Panc1 (cell line): Measurements from ENCODE around the gene XXYLT1. TPM values are rescaled to one million over a fixed set of nuclear protein-coding genes. Genes with fewer than 3 reads are reported as not detected.
A peak's percentile ranks its signal among the peaks of the same experiment; 100 is the strongest.

Experiments
- ATAC-seq: fragments of 200-7000 bp; cut with Tn5 transposase; 2 replicates; pipeline ENCODE4 v1.9.1; 2020; ENCODE audit warnings: mild to moderate bottlenecking, moderate library complexity
- BruUV-seq: library from RNA; stranded (reverse); fragments of 400-500 nt; replicated peaks from 2 replicates; lab custom pipeline; 2021; lab: Mats Ljungman, UMichigan
- CTCF ChIA-PET: fragments of 300-600 bp; sonication (Branson Sonifier 250); formaldehyde crosslinking; loops from one replicate; lab custom pipeline; 2022; ENCODE audit warnings: antibody characterized with exemption; lab: Charles Lee
- POLR2A ChIA-PET: fragments of 300-600 bp; sonication (Branson Sonifier 250); formaldehyde crosslinking; loops from one replicate; lab custom pipeline; 2022; ENCODE audit warnings: antibody characterized with exemption; lab: Charles Lee
- DNase-seq: peaks from one replicate; pipeline ENCODE4 v3.0.0-alpha.2; 2010; ENCODE audit warnings: low read depth, low spot score
- H3K27ac ChIP-seq: 2 replicates; pipeline ENCODE4 v1.5.1; 2011; ENCODE audit warnings: mild to moderate bottlenecking, low read length, inconsistent platforms
- H3K27me3 ChIP-seq: fragments of 200-500 bp; sonication (Bioruptor generic); 2 replicates; pipeline ENCODE4 v1.6.0; 2014; ENCODE audit warnings: low read length, inconsistent platforms; ENCODE audit not compliant: control insufficient read depth, insufficient read depth
- H3K36me3 ChIP-seq: fragments of 200-500 bp; sonication (Bioruptor generic); 2 replicates; pipeline ENCODE4 v1.5.1; 2014; ENCODE audit warnings: inconsistent platforms, mild to moderate bottlenecking, low read length, moderate library complexity; ENCODE audit not compliant: control insufficient read depth, insufficient read depth
- H3K4me1 ChIP-seq: 2 replicates; pipeline ENCODE4 v1.5.1; 2011; ENCODE audit warnings: inconsistent platforms, mild to moderate bottlenecking, low read length, moderate library complexity; ENCODE audit not compliant: control insufficient read depth, insufficient read depth
- H3K4me3 ChIP-seq, 2 experiments: 2 replicates each; pipeline ENCODE4 v1.5.1; 2011 to 2012; ENCODE audit warnings: low read depth in 2 of 2, low read length in 2 of 2, mild to moderate bottlenecking in 2 of 2, inconsistent platforms in 1 of 2, moderate library complexity in 1 of 2
- H3K9me3 ChIP-seq: fragments of 200-500 bp; sonication (Bioruptor generic); 2 replicates; pipeline ENCODE4 v1.5.1; 2014; ENCODE audit warnings: low read depth, mild to moderate bottlenecking, inconsistent platforms, low read length, moderate library complexity; ENCODE audit not compliant: control insufficient read depth, insufficient read depth
- CTCF ChIP-seq: fragments of 450-650 bp; IDR thresholded peaks from 2 replicates; pipeline ENCODE4 v1.5.1; 2017; ENCODE audit warnings: mild to moderate bottlenecking
- POLR2AphosphoS5 ChIP-seq: IDR thresholded peaks from 2 replicates; pipeline ENCODE4 v1.6.1; 2012; ENCODE audit warnings: mild to moderate bottlenecking, low read depth, low read length, moderate library complexity
- REST ChIP-seq, 2 experiments: IDR thresholded peaks; 2 replicates each; pipeline ENCODE4 v1.6.1; 2011 to 2012; ENCODE audit warnings: low read depth in 2 of 2, control low read depth in 1 of 2, low read length in 1 of 2, mild to moderate bottlenecking in 1 of 2, moderate library complexity in 1 of 2; ENCODE audit not compliant: insufficient read depth in 1 of 2
- SIN3A ChIP-seq: IDR thresholded peaks from 2 replicates; pipeline ENCODE4 v1.6.1; 2012; ENCODE audit warnings: low read depth, mild to moderate bottlenecking, low read length, moderate library complexity, borderline replicate concordance; ENCODE audit not compliant: insufficient read depth
- TCF7L2 ChIP-seq: IDR thresholded peaks from 2 replicates; pipeline ENCODE4 v1.6.1; 2011; ENCODE audit warnings: mild to moderate bottlenecking, low read depth, low read length, inconsistent platforms
- in situ Hi-C: cut with HindIII; loops from 2 replicates; pipeline ENCODE4 v1.10.0; 2016; ENCODE audit warnings: low sequenced_read_pairs, low pct_unique_long_range_greater_than_20kb
- intact Hi-C: fragments of 100-400 bp; cut with micrococcal nuclease; formaldehyde crosslinking; loops from one replicate; pipeline ENCODE4 v1.10.0; 2022; ENCODE audit not compliant: unreplicated experiment
- total RNA-seq: library from RNA; stranded (reverse); gene quantifications from one replicate; pipeline ENCODE4 v1.2.1, GENCODE V29; 2021; ENCODE audit not compliant: unreplicated experiment

XXYLT1 gene
- total RNA-seq, 1 experiment from 2014 or later, result 26.0 TPM

GRCh38 chr3:195189821-195190220 lies 81.1 kb downstream of the XXYLT1 start:
- H3K9me3 ChIP-seq, result peaks cover 16% of the 10 kb centered on the region
- ChIA-PET POLR2A (no interaction called here), CTCF (no interaction called here)
- H3K4me1 ChIP-seq, result peaks cover 14% of the 10 kb centered on the region
- H3K4me3 ChIP-seq, result no peak overlapping the region
- DNase-seq (no peak), ATAC-seq (no peak)
- H3K27me3 ChIP-seq, result no peaks in the 10 kb centered on the region
- H3K27ac ChIP-seq, result no peak overlapping the region
- BruUV-seq, result no TSS peak
- no peak for TF ChIP-seq SIN3A
- TF ChIP-seq REST (IDR thresholded peaks at IDR 0.05; ENCODE audit: insufficient read depth in 1 of 2, low read depth in 2 of 2, low read length in 1 of 2), result no peak
- no peak for TF ChIP-seq POLR2AphosphoS5
- TF ChIP-seq TCF7L2, result no peak
- no peak for TF ChIP-seq CTCF
- no peaks in the 10 kb centered on the region for H3K36me3 ChIP-seq
- intact Hi-C loops, result no loop called here
- in situ Hi-C loops, result no loop called here

GRCh38 chr3:195188426-195188927 lies 82.5 kb downstream of the XXYLT1 start:
- intact Hi-C loops, result no loop called here
- CTCF ChIA-PET, result no interaction called here
- no peak for TF ChIP-seq SIN3A
- no peak for TF ChIP-seq REST (IDR thresholded peaks at IDR 0.05; ENCODE audit: insufficient read depth in 1 of 2, low read depth in 2 of 2, low read length in 1 of 2)
- no peak; the same call in 1 of the 2 replicates for TF ChIP-seq CTCF
- TF ChIP-seq POLR2AphosphoS5, result no peak
- TF ChIP-seq TCF7L2, result no peak
- no peak for DNase-seq
- POLR2A ChIA-PET, result no interaction called here
- in situ Hi-C loops, result no loop called here
- no peak overlapping the region for H3K4me3 ChIP-seq
- H3K27ac ChIP-seq, result no peak overlapping the region
- peak; percentile 56 for ATAC-seq
- BruUV-seq, result no TSS peak
- H3K9me3 ChIP-seq, result peaks cover 16% of the 10 kb centered on the region
- H3K27me3 ChIP-seq, result no peaks in the 10 kb centered on the region
- no peaks in the 10 kb centered on the region for H3K36me3 ChIP-seq
- peaks cover 8% of the 10 kb centered on the region for H3K4me1 ChIP-seq
